Vagina (tissue), 2 donors: ENCODE measurements around the gene ACACA. TPM values are rescaled to one million over a fixed set of nuclear protein-coding genes. Genes with fewer than 3 reads are reported as not detected.

Experiments
- DNase-seq, 2 donors: peaks; one replicate each; pipeline ENCODE4 v3.0.0-alpha.2; 2017; ENCODE audit errors: extremely low spot score in 2 of 2
- H3K27ac ChIP-seq: fragments of 200-600 bp; sonication (generic); one replicate; pipeline ENCODE4 v1.5.1; 2019
- H3K27me3 ChIP-seq: fragments of 200-600 bp; sonication (generic); one replicate; pipeline ENCODE4 v1.5.1; 2019
- H3K36me3 ChIP-seq, 2 donors: fragments of 200-600 bp; sonication (generic); one replicate each; pipeline ENCODE4 v1.5.1; 2017 to 2019
- H3K4me1 ChIP-seq: fragments of 200-600 bp; sonication (generic); one replicate; pipeline ENCODE4 v1.5.1; 2019
- H3K4me3 ChIP-seq, 2 donors: fragments of 200-600 bp; sonication (generic); 1 replicate in 1 of 2; 2 replicates in 1 of 2; pipeline ENCODE4 v1.5.1; 2016 to 2019
- H3K9me3 ChIP-seq: fragments of 200-600 bp; sonication (generic); one replicate; pipeline ENCODE4 v1.5.1; 2019
- CTCF ChIP-seq, 3 experiments: fragments of 450-650 bp in 2 of 3; fragments of 200-600 bp in 1 of 3; sonication (generic) in 1 of 3; IDR thresholded peaks; one replicate each; pipeline ENCODE4 v1.5.1; 2017 to 2019; ENCODE audit warnings: antibody characterized with exemption in 3 of 3, mild to moderate bottlenecking in 2 of 3, moderate library complexity in 2 of 3
- POLR2A ChIP-seq, 2 donors: fragments of 450-650 bp; IDR thresholded peaks; one replicate each; pipeline ENCODE4 v1.6.1; 2017; ENCODE audit warnings: antibody characterized with exemption in 2 of 2, mild to moderate bottlenecking in 2 of 2, moderate library complexity in 2 of 2
- POLR2AphosphoS5 ChIP-seq, 2 donors: sonication (generic); formaldehyde crosslinking; IDR thresholded peaks; one replicate each; pipeline ENCODE4 v1.9.0; 2017; ENCODE audit warnings: antibody characterized with exemption in 2 of 2, mild to moderate bottlenecking in 2 of 2, low read depth in 1 of 2; ENCODE audit not compliant: insufficient read depth in 1 of 2
- intact Hi-C: fragments of 100-400 bp; cut with DNase I; formaldehyde crosslinking; loops from one replicate; pipeline ENCODE4 v1.15.1; 2023
- total RNA-seq: library from RNA; depleted of rRNA; stranded (reverse); fragments of >200 nt; gene quantifications from one replicate; pipeline ENCODE4 v1.2.3, GENCODE V29; 2016

The ACACA gene
- total RNA-seq, 1 donor from 2014 or later, result 44.7 TPM

GRCh38 chr17:37162800-37163199 lies 243.8 kb downstream of the ACACA start:
- DNase-seq, result no peak
- H3K36me3 ChIP-seq, result peaks cover 0 to 6% of the 10 kb centered on the region in 2 donors
- H3K4me3 ChIP-seq, result no peak overlapping the region
- H3K27ac ChIP-seq, result no peak overlapping the region
- TF ChIP-seq POLR2A (IDR thresholded peaks at IDR 0.05) (no peak), CTCF (IDR thresholded peaks at IDR 0.05) (no peak), POLR2AphosphoS5 (IDR thresholded peaks at IDR 0.05; ENCODE audit: insufficient read depth in 1 of 2, low read depth in 1 of 2) (no peak)
- H3K27me3 ChIP-seq, result no peaks in the 10 kb centered on the region
- no peaks in the 10 kb centered on the region for H3K9me3 ChIP-seq
- intact Hi-C loops, result no loop called here
- H3K4me1 ChIP-seq, result no peaks in the 10 kb centered on the region

GRCh38 chr17:37160944-37161343 lies 245.7 kb downstream of the ACACA start:
- H3K27ac ChIP-seq, result no peak overlapping the region
- no peak for TF ChIP-seq POLR2A (IDR thresholded peaks at IDR 0.05)
- TF ChIP-seq CTCF (IDR thresholded peaks at IDR 0.05), result no peak
- TF ChIP-seq POLR2AphosphoS5 (IDR thresholded peaks at IDR 0.05; ENCODE audit: insufficient read depth in 1 of 2, low read depth in 1 of 2), result no peak
- peaks cover 0 to 6% of the 10 kb centered on the region in 2 donors for H3K36me3 ChIP-seq
- no peak for DNase-seq
- no peaks in the 10 kb centered on the region for H3K9me3 ChIP-seq
- intact Hi-C loops, result no loop called here
- no peak overlapping the region for H3K4me3 ChIP-seq
- H3K27me3 ChIP-seq, result no peaks in the 10 kb centered on the region
- H3K4me1 ChIP-seq, result no peaks in the 10 kb centered on the region

DNA sequence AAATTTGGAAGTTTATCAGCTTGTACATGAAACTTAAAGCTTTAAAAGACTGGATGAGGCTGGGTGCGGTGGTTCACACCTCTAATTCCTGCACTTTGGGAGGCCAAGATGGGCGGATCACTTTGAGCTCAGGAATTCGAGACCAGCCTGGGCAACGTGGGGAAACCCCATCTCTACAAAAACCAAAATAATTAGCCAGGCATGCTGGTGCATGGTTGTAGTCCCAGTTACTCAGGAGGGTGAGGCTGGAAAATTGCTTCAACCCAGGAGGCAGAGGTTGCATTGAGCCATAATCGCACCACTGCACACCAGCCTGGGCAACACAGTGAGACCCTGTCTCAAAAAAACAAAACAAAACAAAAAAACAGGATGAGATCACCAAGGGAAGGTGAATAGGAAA lies 248.3 kb downstream of the ACACA start:
- Histone ChIP-seq H3K27ac (no peak overlapping the region), H3K4me1 (no peaks in the 10 kb centered on the region), H3K9me3 (no peaks in the 10 kb centered on the region), H3K27me3 (no peaks in the 10 kb centered on the region), H3K4me3 (no peak overlapping the region), H3K36me3 (peaks cover 0 to 6% of the 10 kb centered on the region in 2 donors)
- no peak for TF ChIP-seq POLR2A (IDR thresholded peaks at IDR 0.05)
- TF ChIP-seq POLR2AphosphoS5 (IDR thresholded peaks at IDR 0.05; ENCODE audit: insufficient read depth in 1 of 2, low read depth in 1 of 2), result no peak
- TF ChIP-seq CTCF (IDR thresholded peaks at IDR 0.05), result no peak
- intact Hi-C loops, result no loop called here
- DNase-seq, result no peak

DNA sequence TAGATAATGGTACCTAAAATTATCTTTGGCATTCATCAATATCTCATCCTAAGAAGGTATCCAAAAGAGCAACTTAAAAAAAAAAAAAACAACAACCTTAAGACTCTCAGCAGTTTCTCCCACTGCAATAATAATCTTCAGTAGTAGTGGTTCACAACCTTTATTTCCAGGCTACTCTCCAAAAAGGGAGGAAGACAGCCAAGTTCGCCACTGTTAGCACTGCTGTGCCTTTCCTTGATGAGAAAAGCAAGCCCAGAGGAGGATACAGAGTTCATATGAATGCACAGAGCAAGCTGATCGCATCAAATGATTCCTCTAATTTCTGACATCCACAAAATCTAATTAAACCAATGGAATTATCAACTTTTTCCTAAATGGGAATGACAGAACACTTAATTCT lies 258.5 kb downstream of the ACACA start:
- intact Hi-C loops, result no loop called here
- DNase-seq, result no peak

More for the DNA sequence above, 258.5 kb downstream of the ACACA start:
- H3K27me3 ChIP-seq, result no peaks in the 10 kb centered on the region
- no peak for TF ChIP-seq POLR2A (IDR thresholded peaks at IDR 0.05)
- TF ChIP-seq POLR2AphosphoS5 (IDR thresholded peaks at IDR 0.05; ENCODE audit: insufficient read depth in 1 of 2, low read depth in 1 of 2), result no peak
- no peak for TF ChIP-seq CTCF (IDR thresholded peaks at IDR 0.05)
- H3K9me3 ChIP-seq, result no peaks in the 10 kb centered on the region
- no peak overlapping the region for H3K27ac ChIP-seq
- H3K36me3 ChIP-seq, result peaks cover 0 to 7% of the 10 kb centered on the region in 2 donors
- no peaks in the 10 kb centered on the region for H3K4me1 ChIP-seq
- no peak overlapping the region for H3K4me3 ChIP-seq
